ENCODE results near the gene ACADS. TPM values are rescaled to one million over a fixed set of nuclear protein-coding genes. Genes with fewer than 3 reads are reported as not detected.
A peak's percentile ranks its signal among the peaks of the same experiment; 100 is the strongest.

The ACADS gene
- total RNA-seq, 6 experiments from 2014 or later = 94.1 to 172 (median 156) TPM

DNA sequence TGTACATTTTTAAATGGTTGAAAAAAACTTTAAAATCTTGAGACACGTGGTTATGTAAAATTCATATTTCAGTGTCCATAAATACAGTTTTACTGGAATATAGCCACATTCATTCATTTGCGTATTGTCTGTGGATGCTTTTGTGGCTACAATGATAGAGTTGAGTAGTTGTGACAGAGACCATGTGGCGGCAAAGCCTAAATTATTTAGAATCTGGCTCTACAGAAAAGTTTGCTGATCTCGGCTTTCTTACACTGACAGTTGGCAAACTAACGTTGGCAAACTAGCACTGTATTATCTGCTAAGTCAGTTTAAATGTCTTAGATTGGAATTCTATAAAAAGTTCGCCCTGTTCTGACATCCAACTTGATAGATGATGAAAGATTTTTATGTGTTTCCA is 13.0 kb upstream of the ACADS start:
- intact Hi-C loops (cut with DNase I) = loop anchor here in 1 of 2 donors (10.0 kb wide), 1 partner anchor 68 kb away; the partner anchor contains the start of gene CABP1
- Histone ChIP-seq H3K9me3 (no peaks in the 10 kb centered on the region), H3K27me3 (no peaks in the 10 kb centered on the region), H3K4me3 (no peak overlapping the region), H3K36me3 (peaks cover 0 to 39% (median 11%) of the 10 kb centered on the region in 4 donors), H3K27ac (no peak overlapping the region), H3K4me1 (peaks cover 0 to 13% (median 3%) of the 10 kb centered on the region in 4 donors)
- WGBS (ENCODE audit: insufficient coverage, low coverage, low lambda C conversion rate, missing lambda C conversion rate) = 62% methylated on average over 6 of the region's 6 CpGs
- ATAC-seq (no peak), DNase-seq (no peak)
- TF ChIP-seq, protein P1, sequence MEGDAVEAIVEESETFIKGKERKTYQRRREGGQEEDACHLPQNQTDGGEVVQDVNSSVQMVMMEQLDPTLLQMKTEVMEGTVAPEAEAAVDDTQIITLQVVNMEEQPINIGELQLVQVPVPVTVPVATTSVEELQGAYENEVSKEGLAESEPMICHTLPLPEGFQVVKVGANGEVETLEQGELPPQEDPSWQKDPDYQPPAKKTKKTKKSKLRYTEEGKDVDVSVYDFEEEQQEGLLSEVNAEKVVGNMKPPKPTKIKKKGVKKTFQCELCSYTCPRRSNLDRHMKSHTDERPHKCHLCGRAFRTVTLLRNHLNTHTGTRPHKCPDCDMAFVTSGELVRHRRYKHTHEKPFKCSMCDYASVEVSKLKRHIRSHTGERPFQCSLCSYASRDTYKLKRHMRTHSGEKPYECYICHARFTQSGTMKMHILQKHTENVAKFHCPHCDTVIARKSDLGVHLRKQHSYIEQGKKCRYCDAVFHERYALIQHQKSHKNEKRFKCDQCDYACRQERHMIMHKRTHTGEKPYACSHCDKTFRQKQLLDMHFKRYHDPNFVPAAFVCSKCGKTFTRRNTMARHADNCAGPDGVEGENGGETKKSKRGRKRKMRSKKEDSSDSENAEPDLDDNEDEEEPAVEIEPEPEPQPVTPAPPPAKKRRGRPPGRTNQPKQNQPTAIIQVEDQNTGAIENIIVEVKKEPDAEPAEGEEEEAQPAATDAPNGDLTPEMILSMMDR (IDR thresholded peaks at IDR 0.05) = no peak
- TF ChIP-seq POLR2A (IDR thresholded peaks at IDR 0.05) = no peak

DNA sequence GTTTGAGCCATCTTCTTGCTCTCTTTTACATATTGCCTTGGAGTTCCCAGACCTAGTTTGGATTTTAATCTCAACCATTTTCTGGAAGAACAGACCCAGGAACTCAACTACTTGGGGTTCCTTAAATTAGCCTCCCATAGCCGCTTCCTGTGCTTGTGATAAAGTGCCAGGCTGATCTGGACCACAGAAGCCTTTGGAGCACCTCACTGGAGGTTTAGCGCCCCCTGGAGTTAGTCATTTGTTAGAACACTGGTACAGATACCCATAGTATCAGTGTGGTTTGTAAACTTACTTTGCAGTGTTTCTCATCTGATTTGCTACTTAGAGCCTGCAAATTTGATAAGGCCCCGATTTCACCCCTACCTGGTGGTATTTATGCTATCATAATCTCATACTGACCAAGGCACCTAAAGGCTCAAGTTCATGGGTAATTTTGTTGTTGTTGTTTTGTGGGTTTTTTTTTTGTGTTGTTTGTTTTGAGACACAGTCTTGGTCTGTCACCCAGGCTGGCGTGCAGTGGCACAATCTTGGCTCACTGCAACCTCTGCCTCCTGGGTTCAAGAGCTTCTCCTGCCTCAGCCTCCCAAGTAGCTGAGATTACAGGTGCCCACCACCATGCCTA is 11.7 kb upstream of the ACADS start:
- Histone ChIP-seq H3K27ac (no peak overlapping the region), H3K27me3 (no peaks in the 10 kb centered on the region), H3K9me3 (no peaks in the 10 kb centered on the region), H3K4me1 (peaks cover 0 to 27% (median 8%) of the 10 kb centered on the region in 4 donors), H3K4me3 (no peak overlapping the region), H3K36me3 (peaks cover 0 to 48% (median 11%) of the 10 kb centered on the region in 4 donors)
- 5% methylated on average over 3 of the region's 4 CpGs for WGBS (ENCODE audit: insufficient coverage, low coverage, low lambda C conversion rate, missing lambda C conversion rate)
- peak; percentile 72 to 77 (median 75) for ATAC-seq
- DNase-seq = peak in 1 of 3 donors; percentile 82
- intact Hi-C loops (cut with DNase I) = loop anchor here in 1 of 2 donors (10.0 kb wide), 1 partner anchor 69 kb away; the partner anchor contains the start of gene CABP1
- no peak for TF ChIP-seq POLR2A (IDR thresholded peaks at IDR 0.05)
- TF ChIP-seq, protein P1 (IDR thresholded peaks at IDR 0.05) = peak; percentile 84 to 90 (median 90)

DNA sequence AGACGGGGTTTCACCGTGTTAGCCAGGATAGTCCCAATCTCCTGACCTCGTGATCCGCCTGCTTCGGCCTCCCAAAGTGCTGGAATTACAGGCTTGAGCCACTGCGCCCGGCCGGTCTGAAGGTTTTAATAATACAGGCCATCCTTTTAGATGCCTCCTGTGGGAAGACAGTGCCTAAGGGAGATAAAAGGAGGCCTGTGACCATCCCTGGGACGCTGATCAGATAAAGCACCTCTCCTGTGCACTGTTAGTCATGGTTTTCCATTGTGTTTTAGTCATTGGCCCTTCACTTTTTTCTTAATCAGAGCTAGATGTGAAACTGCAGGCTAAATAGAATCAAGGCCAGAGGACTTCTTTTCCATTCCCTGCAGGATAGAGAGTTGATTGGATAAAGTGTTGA is 7.6 kb upstream of the ACADS start:
- ATAC-seq = no peak
- WGBS (ENCODE audit: insufficient coverage, low coverage, low lambda C conversion rate, missing lambda C conversion rate) = 94% methylated on average over 9 of the region's 9 CpGs
- DNase-seq = no peak
- TF ChIP-seq, protein P1 (IDR thresholded peaks at IDR 0.05) = no peak
- TF ChIP-seq POLR2A (IDR thresholded peaks at IDR 0.05) = no peak
- Histone ChIP-seq H3K36me3 (peaks cover 0 to 48% (median 11%) of the 10 kb centered on the region in 4 donors), H3K4me3 (no peak overlapping the region), H3K27me3 (no peaks in the 10 kb centered on the region), H3K4me1 (peaks cover 0 to 53% (median 12%) of the 10 kb centered on the region in 4 donors), H3K9me3 (no peaks in the 10 kb centered on the region), H3K27ac (peak overlapping the region in 1 of 3 donors; percentile 76)
- intact Hi-C loops (cut with DNase I) = loop anchor here (5.0 to 10.0 kb wide), 2 partner anchors 66 to 73 kb away; partner anchors contain the start of gene CABP1 (in 1 of the 2)

GRCh38 chr12:120719072-120719471 is 6.6 kb upstream of the ACADS start:
- peak; percentile 57 to 75 (median 66) for ATAC-seq
- Histone ChIP-seq H3K9me3 (no peaks in the 10 kb centered on the region), H3K27ac (peak overlapping the region in 2 of 3 donors; percentile 17 to 76), H3K4me3 (no peak overlapping the region), H3K27me3 (no peaks in the 10 kb centered on the region), H3K4me1 (peaks cover 0 to 57% (median 12%) of the 10 kb centered on the region in 4 donors), H3K36me3 (peaks cover 0 to 41% (median 11%) of the 10 kb centered on the region in 4 donors)
- DNase-seq = no peak
- TF ChIP-seq, protein P1 (IDR thresholded peaks at IDR 0.05) = no peak
- no peak for TF ChIP-seq POLR2A (IDR thresholded peaks at IDR 0.05)
- WGBS (ENCODE audit: insufficient coverage, low coverage, low lambda C conversion rate, missing lambda C conversion rate) = 17% methylated on average over 2 of the region's 2 CpGs
- intact Hi-C loops (cut with DNase I) = loop anchor here (5.0 to 10.0 kb wide), 2 partner anchors 67 to 74 kb away; partner anchors contain the start of gene CABP1 (in 1 of the 2)
